VCaP (cell line): ENCODE data around the gene CEP41.
"Not testable (repeated sequence)": the region's sequence is repeated elsewhere in the genome, so short reads cannot be mapped to it uniquely, and the experiment has no call there.

ENCODE experiments used
- H3K27ac ChIP-seq: fragments of 450-650 bp; 2 replicates; pipeline ENCODE4 v1.5.1; 2017
- CTCF ChIP-seq: fragments of 450-650 bp; conservative IDR thresholded peaks from 2 replicates; pipeline ENCODE4 v1.5.1; 2017; ENCODE audit warnings: mild to moderate bottlenecking, moderate library complexity

Gene CEP41

GRCh38 chr7:130380861-130381455 lies 59.9 kb downstream of the CEP41 start:
- TF ChIP-seq CTCF: no peak
- no peak overlapping the region for H3K27ac ChIP-seq

- TF ChIP-seq CTCF: no peak
- no peak within 1 kb of the TSS for H3K27ac ChIP-seq
These were observed 60.6 kb downstream of the CEP41 start, which contains the start of gene CPA1 for GRCh38 chr7:130379921-130380860. Gene CPA1, plus strand, starts transcription at chr7:130380494. Its CDS starts 27 bp downstream, at chr7:130380521.

GRCh38 chr7:130379532-130379920 lies 61.3 kb downstream of the CEP41 start:
- TF ChIP-seq CTCF: no peak
- H3K27ac ChIP-seq: no peak overlapping the region

- H3K27ac ChIP-seq: no peak overlapping the region
- no peak for TF ChIP-seq CTCF
These were observed 61.8 kb downstream of the CEP41 start for GRCh38 chr7:130379019-130379418.

- no peak overlapping the region for H3K27ac ChIP-seq
- TF ChIP-seq CTCF: no peak
These were observed 63.6 kb downstream of the CEP41 start for GRCh38 chr7:130377178-130377577.

GRCh38 chr7:130376461-130376860 lies 64.4 kb downstream of the CEP41 start:
- not testable (repeated sequence) for H3K27ac ChIP-seq

- no peak for TF ChIP-seq CTCF
- H3K27ac ChIP-seq: peak overlapping the region; percentile 92
These were observed 66.3 kb downstream of the CEP41 start for GRCh38 chr7:130374507-130374906.
